Hematopoietic multipotent progenitor cell (in vitro differentiated cells): ENCODE data around the gene GLI3. TPM values are rescaled to one million over a fixed set of nuclear protein-coding genes. Genes with fewer than 3 reads are reported as not detected.

Experiments
- DNase-seq, 3 donors: peaks; one replicate each; pipeline ENCODE4 v3.0.0-alpha.2; 2011 to 2015; ENCODE audit warnings: low read depth in 2 of 3, low spot score in 2 of 3
- total RNA-seq: library from RNA; depleted of rRNA; stranded (reverse); fragments of >200 nt; gene quantifications from one replicate; pipeline ENCODE4 v1.2.3, GENCODE V29; 2012

Gene GLI3
- total RNA-seq, 1 donor: 0.27 TPM

- no peak for DNase-seq
These were observed 179.7 kb downstream of the GLI3 start for GRCh38 chr7:42057331-42057730.

GRCh38 chr7:42055171-42055570, 181.8 kb downstream of the GLI3 start:
- DNase-seq: no peak

DNA sequence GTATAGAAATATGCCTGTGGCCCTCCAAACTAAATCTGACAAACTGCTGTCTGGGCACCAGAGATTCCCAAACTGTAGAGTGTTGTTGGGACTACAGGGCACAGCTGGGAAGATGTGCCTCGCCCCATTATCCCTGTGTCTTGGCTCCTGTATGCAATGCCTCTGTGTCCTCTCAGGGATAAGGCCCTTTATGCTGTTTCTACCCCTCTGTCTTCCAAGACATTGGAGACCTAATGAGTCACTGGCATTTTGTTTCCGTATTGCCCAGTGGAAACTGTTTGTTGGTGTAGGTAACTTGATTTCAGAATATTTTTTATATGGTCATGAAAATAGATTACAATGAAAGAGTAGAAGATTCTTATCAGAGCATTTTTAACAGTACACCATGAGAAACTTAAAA, 183.2 kb downstream of the GLI3 start:
- DNase-seq: no peak

DNA sequence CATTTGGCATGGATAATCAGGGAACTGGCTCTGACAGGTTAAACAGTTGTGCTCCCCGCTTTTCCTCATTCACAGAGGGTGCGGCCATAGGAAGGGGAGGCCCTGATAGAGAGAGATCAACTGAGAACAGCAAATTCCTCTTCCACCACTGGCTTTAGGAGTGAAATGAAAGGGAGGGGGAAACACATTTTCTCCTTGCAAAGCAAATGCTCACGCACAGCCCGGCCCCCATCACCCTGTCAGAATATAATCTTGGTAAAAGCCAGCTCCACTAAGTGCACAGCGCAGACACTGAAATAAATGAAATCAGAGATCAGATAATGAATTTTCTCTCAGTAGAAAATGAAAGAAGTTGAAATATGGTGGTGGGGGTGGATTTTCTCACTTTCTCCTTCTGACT, 187.2 kb downstream of the GLI3 start:
- DNase-seq: no peak

DNA sequence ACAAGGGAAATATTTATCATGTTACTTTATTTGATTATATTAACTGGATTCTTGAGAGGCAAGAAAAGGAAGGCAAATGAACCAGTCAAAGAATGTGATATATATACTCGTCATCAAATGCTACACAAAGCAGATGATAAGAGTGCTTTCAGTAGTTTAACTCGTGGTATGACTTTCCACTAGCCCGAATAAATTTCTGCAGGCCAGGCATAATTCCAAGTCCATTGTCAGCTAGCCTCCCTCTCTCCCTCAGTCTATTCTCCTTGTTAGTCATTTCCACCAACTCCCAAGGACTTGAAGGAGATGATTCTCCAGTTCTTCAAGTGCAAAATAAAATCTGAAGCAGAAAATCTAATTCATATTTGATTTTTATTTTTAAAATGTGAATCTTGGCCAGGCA, 190.5 kb downstream of the GLI3 start:
- DNase-seq: no peak

DNA sequence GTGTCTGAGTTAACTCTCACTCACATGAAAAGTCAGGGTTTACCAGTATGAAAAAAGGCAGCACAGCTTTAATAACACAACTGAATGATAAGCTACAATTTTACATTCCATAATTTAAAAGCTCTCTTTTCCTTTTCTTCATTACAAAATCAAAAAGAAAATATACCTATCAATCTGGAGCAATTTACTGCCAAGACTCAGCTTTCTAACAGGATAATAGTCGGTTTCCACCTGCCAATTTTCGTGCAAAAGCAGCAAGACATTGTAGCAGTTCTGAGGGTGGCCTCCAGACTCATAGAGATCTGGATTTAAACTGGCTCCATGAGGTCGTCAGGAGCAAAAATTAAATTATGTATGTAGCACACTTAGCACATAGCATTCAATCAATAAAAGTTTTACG, 191.0 kb downstream of the GLI3 start:
- DNase-seq: no peak

DNA sequence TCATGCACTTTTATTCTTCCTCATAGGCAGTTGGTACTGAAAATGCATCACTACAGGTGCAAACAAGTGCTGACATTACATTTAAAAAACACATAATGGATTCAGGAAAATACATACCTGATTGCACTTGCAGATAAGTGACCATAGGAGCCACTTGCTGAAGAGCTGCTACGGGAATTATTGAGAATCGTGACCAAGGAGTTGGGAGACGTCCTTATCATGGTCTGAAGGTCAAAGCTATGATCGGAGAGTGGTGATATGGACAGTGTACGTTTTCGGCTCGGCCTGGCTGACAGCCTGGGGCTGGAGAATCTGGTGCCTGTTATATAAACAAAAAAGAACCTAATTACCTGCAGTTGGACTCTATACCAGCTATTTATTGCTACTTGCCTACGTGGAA, 197.1 kb downstream of the GLI3 start:
- DNase-seq: no peak

GRCh38 chr7:42035210-42035609, 201.8 kb downstream of the GLI3 start:
- no peak for DNase-seq

DNA sequence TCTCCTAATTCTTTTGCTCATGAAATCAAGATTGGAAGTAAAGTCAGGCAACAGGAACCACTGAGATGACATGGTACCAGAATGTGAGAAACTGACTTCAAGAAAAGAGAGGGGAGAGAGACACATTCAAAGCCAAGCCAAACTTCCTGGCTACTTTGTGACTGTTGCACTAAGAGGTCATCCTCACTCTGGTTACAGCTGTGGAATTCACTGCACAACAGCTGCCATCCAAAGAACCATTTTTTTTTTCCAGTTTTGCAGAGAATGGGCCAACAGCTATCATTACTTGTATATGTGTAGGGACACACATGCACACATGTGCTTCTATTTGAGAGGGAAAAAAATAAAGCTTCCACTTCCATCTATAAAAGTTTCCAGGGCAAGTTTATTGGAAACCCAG, 203.5 kb downstream of the GLI3 start:
- no peak for DNase-seq

- no peak for DNase-seq
These were observed 207.6 kb downstream of the GLI3 start for GRCh38 chr7:42029405-42029804.

GRCh38 chr7:42027521-42027920, 209.5 kb downstream of the GLI3 start:
- no peak for DNase-seq

DNA sequence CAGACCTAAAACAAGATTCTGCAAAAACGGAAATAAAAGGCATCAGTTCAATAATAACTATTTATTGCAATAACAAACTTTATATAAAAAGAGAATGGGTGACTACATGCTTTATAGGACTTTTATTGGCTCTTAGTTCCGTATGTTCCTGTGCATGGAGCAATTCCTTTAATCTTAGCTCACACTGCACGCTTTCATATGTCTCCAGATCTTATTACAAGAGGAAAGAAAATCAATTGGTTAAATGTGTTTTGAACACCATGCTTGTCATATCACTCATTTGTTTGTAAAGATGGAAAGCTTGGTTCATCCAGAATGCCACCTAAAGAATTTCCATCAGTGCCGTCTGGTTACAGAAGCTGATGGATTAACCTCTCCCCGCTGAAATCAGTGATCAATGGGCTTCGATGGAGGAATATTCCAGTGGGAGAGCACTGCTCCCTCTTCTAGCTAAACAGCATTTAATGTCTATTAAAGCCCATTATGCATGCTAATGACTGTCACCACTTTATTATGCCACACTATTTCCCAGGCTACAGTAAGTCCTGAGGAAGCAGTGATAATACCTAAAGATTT, 210.3 kb downstream of the GLI3 start:
- DNase-seq: no peak

DNA sequence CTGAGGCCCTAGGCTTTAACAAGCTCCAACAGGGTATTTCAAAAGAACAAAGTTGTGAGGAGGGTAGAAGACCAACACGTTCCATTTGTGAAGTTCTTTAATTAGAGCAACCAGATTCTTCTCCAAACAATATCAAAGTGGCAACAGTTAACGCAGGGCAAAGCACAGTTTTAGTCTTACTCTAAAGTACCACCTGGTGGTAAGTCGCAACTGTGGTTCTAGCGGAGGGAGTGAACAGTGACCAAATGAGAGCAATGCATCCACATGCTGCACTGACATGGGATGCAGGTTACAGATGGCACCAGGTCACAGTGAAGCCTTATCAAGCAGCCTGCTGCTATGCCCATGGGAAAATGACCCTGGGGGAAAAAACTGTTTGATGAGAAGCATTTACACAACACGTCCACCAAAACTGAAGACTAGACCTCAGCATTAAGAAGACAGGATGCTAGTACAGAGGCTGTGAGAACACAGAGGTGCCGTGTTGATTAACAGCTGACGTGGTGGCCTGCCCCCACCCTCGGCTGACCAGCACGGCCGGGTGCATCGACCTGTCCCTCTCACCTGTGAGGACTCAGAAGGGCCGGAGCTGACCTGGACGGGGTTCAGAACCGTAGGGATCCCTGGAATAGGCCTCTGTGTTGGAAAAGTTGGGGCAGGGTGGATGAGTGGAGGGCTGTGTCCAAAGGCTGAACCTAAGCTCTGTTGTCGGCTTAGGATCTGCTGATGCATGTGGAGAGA, 211.2 kb downstream of the GLI3 start:
- DNase-seq: no peak

GRCh38 chr7:42024537-42024936, 212.5 kb downstream of the GLI3 start:
- no peak for DNase-seq

DNA sequence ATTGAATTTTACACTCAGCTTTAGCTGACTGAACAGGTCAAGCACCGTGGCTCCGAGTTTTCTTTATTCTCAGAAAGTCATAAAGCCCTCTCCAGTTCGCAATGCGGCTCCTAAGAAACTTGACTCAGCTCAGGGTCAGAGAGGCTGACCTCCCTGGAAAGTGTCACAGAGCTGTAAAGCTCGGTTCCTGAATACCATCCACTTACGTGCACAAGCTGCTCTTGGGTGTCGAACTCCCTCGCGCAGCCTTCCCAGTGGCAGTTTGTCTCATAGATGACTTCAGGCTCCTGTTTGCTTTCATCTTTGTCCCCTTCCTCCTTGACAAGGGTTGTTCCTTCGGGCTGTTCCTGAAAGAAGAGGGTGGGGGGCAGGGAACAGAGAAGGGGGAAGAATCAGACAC, 213.7 kb downstream of the GLI3 start:
- DNase-seq: no peak

DNA sequence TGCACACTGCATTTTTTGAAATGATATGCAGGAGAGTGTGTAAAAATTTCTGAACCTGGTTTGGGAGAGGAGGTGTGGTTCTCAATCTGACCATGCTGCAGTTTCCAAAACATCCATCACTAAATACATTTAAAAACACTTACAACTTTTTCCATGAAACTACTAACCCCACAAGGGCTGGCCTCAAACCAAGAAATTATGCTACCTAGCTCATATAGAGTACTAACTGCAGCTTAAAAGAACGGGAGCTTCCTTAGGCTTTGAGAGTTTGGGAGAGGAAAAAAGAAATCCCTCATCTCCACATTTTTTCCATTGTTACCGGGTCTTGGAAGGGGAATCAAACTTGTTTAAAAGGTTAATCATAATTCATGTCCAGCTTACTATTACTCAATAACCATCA, 214.2 kb downstream of the GLI3 start:
- no peak for DNase-seq

DNA sequence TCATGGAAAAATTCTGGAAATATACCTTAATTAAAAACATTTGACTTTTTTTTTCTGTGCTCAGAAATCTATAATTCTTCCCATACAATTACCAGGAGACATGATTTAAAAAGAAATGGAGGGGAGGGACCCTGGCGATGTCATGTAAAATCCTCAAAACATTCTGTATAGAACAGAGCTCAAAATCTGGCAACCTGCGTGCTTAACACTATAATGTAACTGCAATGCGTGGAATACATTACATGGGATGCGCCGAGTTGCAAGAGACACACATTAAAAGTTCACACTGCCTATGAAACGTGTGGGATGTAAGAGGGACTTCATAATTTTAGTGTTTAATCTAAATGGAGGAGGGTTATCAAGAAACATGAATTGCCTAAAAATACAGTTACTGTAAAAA, 215.0 kb downstream of the GLI3 start:
- DNase-seq: no peak

DNA sequence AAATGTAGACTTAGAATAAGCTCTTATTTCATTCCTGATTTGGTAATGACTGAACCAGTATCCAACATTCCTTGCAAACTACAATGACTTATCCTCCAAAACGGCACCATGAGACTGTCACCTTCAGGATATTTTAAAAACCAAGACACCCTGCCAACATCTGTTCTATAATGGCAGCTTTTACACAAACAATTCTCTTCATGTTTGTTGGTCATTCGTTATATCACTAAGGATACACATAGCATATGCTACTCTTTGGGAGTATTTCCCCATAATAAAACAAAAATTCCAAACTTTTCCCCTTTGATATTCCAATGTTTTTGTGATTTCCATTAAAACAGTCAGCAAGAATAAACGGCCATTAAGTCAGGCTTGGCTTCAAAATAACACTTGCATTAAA, 215.4 kb downstream of the GLI3 start:
- no peak for DNase-seq

DNA sequence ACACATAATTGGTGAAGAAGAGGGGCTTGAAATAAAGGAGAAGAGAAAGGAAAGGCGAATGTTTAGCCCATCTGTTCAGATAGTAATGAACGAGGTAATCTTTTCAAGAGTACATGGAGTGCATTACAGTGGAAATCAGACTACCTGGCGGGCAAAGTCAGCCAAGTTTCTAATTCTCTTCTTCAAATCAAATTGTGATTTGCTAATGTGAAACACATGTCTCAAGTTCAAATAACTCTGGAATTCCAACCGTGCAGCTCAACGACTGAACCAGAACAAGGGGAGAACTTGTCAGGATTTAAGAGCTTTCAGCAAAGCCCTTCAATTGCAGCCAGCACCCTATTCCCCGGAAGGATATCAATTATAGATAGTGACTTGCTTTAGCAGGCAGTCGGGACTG, 216.9 kb downstream of the GLI3 start:
- DNase-seq: no peak

- DNase-seq: peak in 2 of 3 donors; percentile 8 to 33
These were observed 219.5 kb downstream of the GLI3 start for GRCh38 chr7:42017349-42017986.

DNA sequence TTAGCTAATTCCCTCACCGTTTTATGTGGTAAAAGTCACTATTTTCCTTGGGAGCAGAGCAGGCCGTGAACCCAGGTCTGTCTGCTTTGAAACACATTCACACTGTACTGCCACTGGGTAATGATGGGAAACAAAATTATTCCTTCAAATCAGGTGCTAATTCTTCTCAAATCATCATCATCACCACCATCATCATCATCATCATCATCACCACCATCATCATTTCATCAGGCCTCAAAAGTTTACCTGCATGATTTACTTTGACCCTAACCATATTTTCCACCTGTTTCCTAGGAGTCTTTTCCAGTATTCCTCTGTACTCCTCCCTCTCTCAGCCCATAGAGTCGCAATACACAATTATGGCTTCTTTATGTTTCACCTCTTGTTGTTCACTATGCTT, 220.5 kb downstream of the GLI3 start:
- DNase-seq: no peak
